Measurements from ENCODE around the gene MEGF6. TPM values are rescaled to one million over a fixed set of nuclear protein-coding genes. Genes with fewer than 3 reads are reported as not detected.

MEGF6 gene
- total and polyA plus RNA-seq, 2 donors (not counting 3 experiments of a cell fraction or from before 2014, with no cell fraction given) = 22.5 to 63.7 TPM

- dilution Hi-C loops (cut with MboI; ENCODE audit: extremely low pct_ligation_motif_present, low sequenced_read_pairs) (no loop called here), intact Hi-C loops (cut with micrococcal nuclease) (no loop called here)
- Histone ChIP-seq H3K4me1 (ENCODE audit: control insufficient read depth, extremely low read depth, insufficient read depth, low read length) (peaks cover 7% of the 10 kb centered on the region), H3K9me1 (replicated peaks; ENCODE audit: control insufficient read depth, extremely low read depth, insufficient read depth, low read length) (no peaks in the 10 kb centered on the region), H3K27ac (ENCODE audit: insufficient read depth, low read depth, low read length) (no peak overlapping the region), H3K4me3 (replicated peaks in 1 of 3; ENCODE audit: insufficient read depth in 1 of 3, low read depth in 1 of 3, low read length in 3 of 3) (no peak overlapping the region), H3K9me3 (replicated peaks; ENCODE audit: control insufficient read depth, insufficient read depth, low read length) (no peaks in the 10 kb centered on the region), H3K36me3 (ENCODE audit: control insufficient read depth in 2 of 2, extremely low read depth in 1 of 2, insufficient read depth in 2 of 2, low read length in 2 of 2) (no peaks in the 10 kb centered on the region), H2AFZ (ENCODE audit: low read depth, low read length) (no peak overlapping the region), H3K79me2 (ENCODE audit: control insufficient read depth, insufficient read depth, low read length) (no peaks in the 10 kb centered on the region), H4K20me1 (replicated peaks; ENCODE audit: control insufficient read depth, extremely low read depth, insufficient read depth, low read length) (no peaks in the 10 kb centered on the region), H3K27me3 (ENCODE audit: control insufficient read depth in 2 of 2, insufficient read depth in 2 of 2, low read length in 2 of 2) (no peaks in the 10 kb centered on the region), H3K9ac (replicated peaks; ENCODE audit: extremely low read depth, insufficient read depth, low read length) (no peak overlapping the region), H3K4me2 (ENCODE audit: insufficient read depth, low read length) (no peak overlapping the region)
- BruUV-seq (replicated peaks) = no TSS peak
- TF ChIP-seq GATA2 (IDR thresholded peaks at IDR 0.05; ENCODE audit: insufficient read depth, insufficient read length, low read depth, low read length) = no peak
- no peak for TF ChIP-seq POLR2A (IDR thresholded peaks at IDR 0.05; ENCODE audit: low read depth, low read length)
- TF ChIP-seq POLR2AphosphoS5 (IDR thresholded peaks at IDR 0.05; ENCODE audit: insufficient read depth, low read depth, low read length) = no peak
- no peak for TF ChIP-seq EZH2 (IDR thresholded peaks at IDR 0.05; ENCODE audit: borderline replicate concordance, low read depth, low read length, severe bottlenecking)
- TF ChIP-seq FOS (IDR thresholded peaks at IDR 0.05; ENCODE audit: borderline replicate concordance, insufficient read depth, low read length) = no peak
- TF ChIP-seq JUN (IDR thresholded peaks at IDR 0.05; ENCODE audit: borderline replicate concordance, insufficient read depth, insufficient read length, low read depth) = no peak
- TF ChIP-seq MYC (IDR thresholded peaks at IDR 0.05; ENCODE audit: low read depth, low read length) = no peak
- no peak for TF ChIP-seq CTCF (IDR thresholded peaks at IDR 0.05; ENCODE audit: extremely low read depth in 1 of 2, insufficient read depth in 1 of 2, low read depth in 1 of 2, low read length in 2 of 2)
- no peak for TF ChIP-seq MAX (IDR thresholded peaks at IDR 0.05; ENCODE audit: insufficient read depth, insufficient read length)
- FAIRE-seq = no peak
- no peak for DNase-seq (ENCODE audit: low read depth, low spot score)
- ChIA-PET POLR2A (no interaction called here), CTCF (interaction anchor here (0.5 to 4.0 kb wide), 2 partner anchors 21 to 108 kb away, joined by 3 to 17 read pairs; no protein-coding TSS in a partner anchor)
These were observed 12.6 kb downstream of the MEGF6 start for GRCh38 chr1:3598522-3599285.

Data from endothelial cell of umbilical vein (primary cell).